PC-3 (cell line): ENCODE results near the gene NTM.
"Not testable (repeated sequence)": the region's sequence is repeated elsewhere in the genome, so short reads cannot be mapped to it uniquely, and the experiment has no call there.

Source experiments
- CTCF ChIP-seq: fragments of 300-600 bp; sonication (generic); conservative IDR thresholded peaks from 2 replicates; pipeline ENCODE4 v1.5.1; 2017; ENCODE audit warnings: antibody characterized with exemption, low read depth, mild to moderate bottlenecking, low read length
- EZH2 ChIP-seq: fragments of 300-600 bp; sonication (generic); IDR thresholded peaks from one replicate; pipeline ENCODE4 v1.6.1; 2017; ENCODE audit warnings: antibody characterized with exemption, mild to moderate bottlenecking, low read length; ENCODE audit not compliant: unreplicated experiment
- EZH2phosphoT487 ChIP-seq: fragments of 300-600 bp; sonication (generic); IDR thresholded peaks from 2 replicates; pipeline ENCODE4 v1.6.1; 2018; ENCODE audit warnings: mild to moderate bottlenecking, antibody characterized with exemption, low read length, borderline replicate concordance

- TF ChIP-seq CTCF, EZH2, EZH2phosphoT487: not testable (repeated sequence)
Measured at GRCh38 chr11:131911388-131912032, 541.1 kb downstream of the NTM start.
